ENCODE results near the gene IDE.

- TF ChIP-seq CTCF (conservative IDR thresholded peaks at IDR 0.05) (no peak), ZFX (IDR thresholded peaks at IDR 0.05) (no peak)
Observed at GRCh38 chr10:92598321-92598720, 24.4 kb upstream of the IDE start.
